PFSK-1 (cell line): ENCODE data around the gene NKX2-3.

Source experiments
- POLR2AphosphoS5 ChIP-seq: IDR thresholded peaks from 2 replicates; pipeline ENCODE4 v1.6.1; 2012; ENCODE audit warnings: low read depth, mild to moderate bottlenecking, control low read depth, low read length, moderate library complexity
- REST ChIP-seq, 2 experiments: IDR thresholded peaks; 2 replicates each; pipeline versions ENCODE4 v1.6.1 to v1.8.0; 2011 to 2012; ENCODE audit warnings: low read depth in 2 of 2, low read length in 2 of 2, control low read depth in 1 of 2, inconsistent platforms in 1 of 2, mild to moderate bottlenecking in 1 of 2, moderate library complexity in 1 of 2; ENCODE audit not compliant: insufficient read depth in 1 of 2
- SIN3A ChIP-seq: IDR thresholded peaks from 2 replicates; pipeline ENCODE4 v1.6.1; 2012; ENCODE audit warnings: mild to moderate bottlenecking, low read length, moderate library complexity, borderline replicate concordance; ENCODE audit not compliant: insufficient read depth
- TAF1 ChIP-seq: IDR thresholded peaks from 2 replicates; pipeline ENCODE4 v1.6.1; 2012; ENCODE audit warnings: low read length, control low read depth, borderline replicate concordance; ENCODE audit not compliant: insufficient read depth

- TF ChIP-seq TAF1 (no peak), REST (IDR thresholded peaks at IDR 0.05; ENCODE audit: insufficient read depth in 1 of 2, low read depth in 2 of 2, low read length in 2 of 2) (no peak), POLR2AphosphoS5 (no peak), SIN3A (no peak)
These were observed 10.8 kb upstream of the NKX2-3 start for GRCh38 chr10:99521765-99522469.
